T-helper 1 cell treated with Interleukin-12 subunit alpha and Interleukin-12 subunit beta and Interleukin-4 antibody, amounts not matched to agents 30 μg/mL and 1 μg/mL, for 36 hours (primary cell): ENCODE results near the gene JPT2.

Experiments used
- H3K27ac Mint-ChIP-seq: one replicate; pipeline ENCODE4 v1.8.0; 2021; ENCODE audit warnings: mild to moderate bottlenecking, mixed read lengths
- H3K27me3 Mint-ChIP-seq: one replicate; pipeline ENCODE4 v1.8.0; 2021; ENCODE audit warnings: low read depth, mixed read lengths
- H3K36me3 Mint-ChIP-seq: one replicate; pipeline ENCODE4 v1.8.0; 2021; ENCODE audit warnings: low read depth, mixed read lengths
- H3K4me1 Mint-ChIP-seq: one replicate; pipeline ENCODE4 v1.8.0; 2021; ENCODE audit warnings: low read depth, mixed read lengths
- H3K4me3 Mint-ChIP-seq: one replicate; pipeline ENCODE4 v1.8.0; 2021; ENCODE audit warnings: mild to moderate bottlenecking, moderate library complexity, mixed read lengths
- H3K9me3 Mint-ChIP-seq: one replicate; pipeline ENCODE4 v1.8.0; 2021; ENCODE audit warnings: mixed read lengths

The JPT2 gene

DNA sequence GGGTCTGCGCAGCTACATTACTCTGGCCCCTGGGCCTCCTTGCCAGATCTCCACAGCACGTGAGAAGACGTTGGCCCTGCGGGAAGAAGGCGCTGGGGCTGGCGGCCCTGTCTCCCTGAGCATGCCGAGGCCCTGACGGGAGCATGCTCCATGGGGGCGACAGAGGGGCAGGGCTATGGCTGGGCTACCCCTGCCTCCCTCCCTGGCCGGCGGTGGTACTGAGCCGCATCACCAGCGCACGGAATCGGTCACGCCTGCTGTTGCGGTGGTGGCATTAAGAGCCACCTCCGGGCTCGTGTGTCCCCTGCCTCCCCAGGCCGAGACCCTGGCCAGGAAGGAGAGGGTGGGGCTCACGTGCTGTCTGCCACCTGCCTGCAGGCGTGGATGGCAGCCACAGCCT lies 56.0 kb downstream of the JPT2 start:
- H3K4me3 Mint-ChIP-seq: no peak overlapping the region
- H3K4me1 Mint-ChIP-seq: no peaks in the 10 kb centered on the region
- no peaks in the 10 kb centered on the region for H3K27me3 Mint-ChIP-seq
- peaks cover 12% of the 10 kb centered on the region for H3K36me3 Mint-ChIP-seq
- no peaks in the 10 kb centered on the region for H3K9me3 Mint-ChIP-seq
- H3K27ac Mint-ChIP-seq: no peak overlapping the region

DNA sequence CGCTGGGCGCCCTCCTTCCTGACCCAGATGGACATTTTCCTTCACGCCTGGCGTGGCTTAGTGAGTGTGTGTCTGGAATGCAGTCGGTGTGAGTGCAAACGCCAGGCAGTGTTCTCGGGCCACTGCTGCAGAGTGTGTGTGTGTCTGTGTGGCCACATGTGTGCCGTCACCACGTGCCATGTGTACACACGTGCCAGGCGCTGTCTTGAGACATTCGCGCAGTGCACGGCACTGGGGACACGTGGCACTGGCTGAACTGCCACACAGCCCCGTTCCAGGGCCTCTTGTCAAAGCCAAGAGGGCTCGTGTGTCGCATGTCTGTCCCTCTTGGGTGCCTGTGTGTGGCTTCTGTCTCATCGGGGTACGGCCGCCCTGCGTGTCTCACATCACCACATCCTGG lies 56.7 kb downstream of the JPT2 start:
- no peaks in the 10 kb centered on the region for H3K9me3 Mint-ChIP-seq
- no peak overlapping the region for H3K27ac Mint-ChIP-seq
- H3K27me3 Mint-ChIP-seq: no peaks in the 10 kb centered on the region
- no peaks in the 10 kb centered on the region for H3K4me1 Mint-ChIP-seq
- peaks cover 12% of the 10 kb centered on the region for H3K36me3 Mint-ChIP-seq
- no peak overlapping the region for H3K4me3 Mint-ChIP-seq

GRCh38 chr16:1740234-1740633 lies 62.2 kb downstream of the JPT2 start:
- no peak overlapping the region for H3K4me3 Mint-ChIP-seq
- H3K4me1 Mint-ChIP-seq: peaks cover 2% of the 10 kb centered on the region
- H3K27ac Mint-ChIP-seq: no peak overlapping the region
- peaks cover 6% of the 10 kb centered on the region for H3K36me3 Mint-ChIP-seq
- no peaks in the 10 kb centered on the region for H3K9me3 Mint-ChIP-seq
- no peaks in the 10 kb centered on the region for H3K27me3 Mint-ChIP-seq

DNA sequence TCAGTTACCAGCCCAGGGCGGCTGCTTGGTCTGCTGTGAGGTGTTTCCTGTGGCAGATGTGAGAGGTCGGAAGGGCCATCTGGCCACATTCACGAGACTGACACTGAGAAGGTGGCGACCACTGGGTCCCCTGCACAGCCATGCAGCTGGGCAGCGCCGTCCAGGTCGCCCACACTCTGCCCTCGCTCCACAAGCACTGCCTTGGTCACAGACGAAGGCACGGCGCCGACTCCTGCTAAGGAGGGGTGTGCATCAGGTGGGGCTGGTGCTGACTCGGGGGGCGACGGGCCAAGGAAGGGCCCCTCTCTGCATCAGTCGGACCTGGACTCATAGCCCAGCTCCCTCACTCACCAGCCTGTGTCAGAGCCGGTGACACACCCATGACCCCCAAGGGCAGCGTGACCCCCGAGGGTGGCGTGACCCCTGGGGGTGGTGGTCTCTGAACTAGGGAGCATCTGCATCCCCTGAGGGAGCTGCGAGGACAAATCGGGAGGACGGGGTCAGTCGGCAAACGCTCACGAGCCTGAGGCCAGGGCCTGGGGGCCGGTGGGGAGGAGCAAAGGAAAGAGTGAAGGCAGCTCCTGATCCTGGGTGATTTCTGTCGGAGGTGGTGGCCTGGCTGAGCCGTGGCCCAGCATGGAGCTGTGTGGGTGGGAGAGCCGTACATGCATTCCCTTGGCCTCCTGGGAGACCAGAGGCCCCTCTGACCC lies 62.9 kb downstream of the JPT2 start:
- Mint-ChIP-seq H3K27ac (no peak overlapping the region), H3K4me1 (peaks cover 2% of the 10 kb centered on the region), H3K4me3 (no peak overlapping the region), H3K36me3 (peaks cover 6% of the 10 kb centered on the region), H3K27me3 (no peaks in the 10 kb centered on the region), H3K9me3 (no peaks in the 10 kb centered on the region)

DNA sequence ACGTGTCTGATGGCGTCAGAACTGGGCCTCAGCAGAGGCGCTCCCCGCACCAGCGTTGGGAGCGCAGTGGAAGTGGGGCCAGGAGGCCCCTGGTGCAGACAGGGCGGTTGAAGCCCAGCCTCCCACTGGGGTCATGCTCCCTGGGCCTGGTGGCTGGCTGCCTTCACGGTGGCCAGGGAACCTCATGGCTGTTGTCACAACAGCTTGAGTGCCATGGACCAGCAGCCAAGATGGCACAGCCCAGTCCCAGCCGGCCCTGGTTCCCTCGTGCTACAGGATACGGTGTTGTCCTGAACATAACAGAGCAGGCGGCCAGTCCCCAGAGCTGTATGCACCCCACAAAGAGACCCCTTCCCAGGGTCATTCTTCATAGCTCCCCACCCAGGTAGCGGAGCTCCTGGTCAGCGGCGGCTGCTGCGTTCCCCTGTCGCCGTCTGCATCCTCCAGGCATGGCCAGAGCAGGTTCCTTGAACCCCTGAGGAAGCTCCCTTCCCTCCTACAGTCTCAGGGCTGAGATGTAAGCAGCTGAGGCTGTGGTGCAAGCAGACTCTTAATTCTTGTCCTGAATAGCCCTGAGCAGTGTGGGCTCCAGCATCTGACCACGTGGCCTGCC lies 63.6 kb downstream of the JPT2 start:
- Mint-ChIP-seq H3K36me3 (peaks cover 6% of the 10 kb centered on the region), H3K27ac (no peak overlapping the region), H3K4me1 (peaks cover 2% of the 10 kb centered on the region)

DNA sequence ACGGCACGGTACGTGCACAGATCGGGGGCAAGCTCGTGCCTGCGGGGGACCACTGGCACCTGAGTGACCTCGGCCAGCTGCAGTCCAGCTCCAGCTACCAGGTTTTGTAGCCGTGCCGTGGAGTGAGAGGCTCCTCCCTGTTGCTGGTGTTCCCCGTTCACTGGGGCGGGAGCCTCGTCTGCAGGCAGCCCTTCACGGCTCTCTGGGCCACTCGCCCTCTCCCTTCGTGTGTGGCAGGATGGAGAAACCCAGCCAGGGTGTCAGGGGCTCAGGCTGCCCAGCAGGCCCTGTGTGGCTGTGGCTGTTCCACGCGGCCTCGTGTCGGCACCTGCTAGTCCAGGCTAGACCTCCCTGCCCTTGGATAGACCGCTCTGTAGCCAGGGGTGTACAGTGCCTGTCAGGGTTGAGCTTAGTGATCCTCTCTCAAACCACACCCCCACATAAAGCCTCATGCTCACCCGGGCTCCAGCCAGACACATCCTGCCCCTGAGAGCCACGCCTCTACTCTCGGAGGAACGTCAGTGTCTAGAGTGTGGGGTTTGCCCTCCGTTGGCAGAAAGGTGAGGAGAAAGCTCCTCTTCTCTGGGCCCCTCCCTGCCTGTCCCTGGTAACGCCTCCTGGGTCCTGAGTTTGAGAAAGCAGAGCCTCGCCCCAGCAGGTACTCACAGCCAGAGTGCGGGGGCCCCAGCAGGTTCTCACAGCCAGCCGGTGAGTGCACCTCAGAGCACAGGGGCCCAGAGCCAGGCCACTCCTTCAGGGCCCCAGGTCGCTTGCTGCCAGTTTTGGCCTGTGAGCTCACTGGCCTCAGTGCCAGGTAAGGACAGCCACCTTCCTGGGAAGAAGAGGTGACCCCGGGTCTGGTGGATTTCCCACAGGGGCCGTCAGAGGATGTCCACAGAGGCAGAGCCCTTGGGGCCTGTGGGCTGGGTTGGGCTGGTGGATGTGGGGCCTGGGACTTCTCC lies 65.6 kb downstream of the JPT2 start:
- Mint-ChIP-seq H3K27me3 (no peaks in the 10 kb centered on the region), H3K9me3 (no peaks in the 10 kb centered on the region), H3K27ac (no peak overlapping the region), H3K4me1 (peaks cover 2% of the 10 kb centered on the region), H3K36me3 (peaks cover 6% of the 10 kb centered on the region), H3K4me3 (no peak overlapping the region)

More for the DNA sequence above, 63.6 kb downstream of the JPT2 start:
- Mint-ChIP-seq H3K4me3 (no peak overlapping the region), H3K27me3 (no peaks in the 10 kb centered on the region), H3K9me3 (no peaks in the 10 kb centered on the region)

- peak overlapping the region; percentile 45 for H3K27ac Mint-ChIP-seq
- no peaks in the 10 kb centered on the region for H3K27me3 Mint-ChIP-seq
- no peaks in the 10 kb centered on the region for H3K9me3 Mint-ChIP-seq
- no peak overlapping the region for H3K4me3 Mint-ChIP-seq
- H3K4me1 Mint-ChIP-seq: peaks cover 2% of the 10 kb centered on the region
- H3K36me3 Mint-ChIP-seq: peaks cover 6% of the 10 kb centered on the region
Measured at GRCh38 chr16:1744338-1744840, 66.3 kb downstream of the JPT2 start.

DNA sequence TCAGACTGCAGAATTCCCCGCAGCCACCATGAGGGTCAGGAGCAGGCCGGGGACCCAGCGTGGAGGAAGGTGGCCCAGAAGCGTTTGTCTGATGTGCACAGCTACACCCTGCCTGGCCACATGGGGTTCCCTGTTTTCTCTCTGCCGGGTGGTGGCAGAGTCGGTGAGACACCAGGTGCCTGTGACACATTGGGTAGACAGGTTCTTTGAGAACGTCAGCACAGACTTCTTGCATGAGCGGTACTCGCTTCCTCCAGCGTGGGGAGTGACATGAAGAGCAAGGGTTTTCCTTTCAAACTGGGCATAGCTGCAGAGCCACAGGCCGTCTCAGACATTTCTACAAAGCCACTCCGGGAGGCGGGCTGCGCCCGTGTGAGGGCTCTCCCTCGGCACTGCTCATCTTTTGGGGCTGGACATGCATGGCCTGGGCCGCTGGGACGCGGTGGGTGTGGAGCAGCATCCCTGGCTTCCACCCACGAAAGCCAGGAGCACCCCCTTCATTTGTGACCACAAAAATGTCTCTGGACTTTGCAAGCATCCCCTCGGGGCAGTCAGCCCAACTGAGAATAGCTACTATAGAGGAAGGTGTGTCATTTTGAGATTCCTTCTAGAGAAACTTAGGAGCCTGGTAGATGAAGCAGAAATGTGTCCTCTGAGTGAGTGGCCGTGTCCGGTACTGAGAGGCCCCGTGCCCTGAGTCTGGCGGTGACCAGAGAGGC lies 67.3 kb downstream of the JPT2 start:
- peaks cover 2% of the 10 kb centered on the region for H3K4me1 Mint-ChIP-seq
- H3K4me3 Mint-ChIP-seq: no peak overlapping the region
- no peaks in the 10 kb centered on the region for H3K27me3 Mint-ChIP-seq
- no peak overlapping the region for H3K27ac Mint-ChIP-seq
- peaks cover 6% of the 10 kb centered on the region for H3K36me3 Mint-ChIP-seq
- H3K9me3 Mint-ChIP-seq: no peaks in the 10 kb centered on the region

DNA sequence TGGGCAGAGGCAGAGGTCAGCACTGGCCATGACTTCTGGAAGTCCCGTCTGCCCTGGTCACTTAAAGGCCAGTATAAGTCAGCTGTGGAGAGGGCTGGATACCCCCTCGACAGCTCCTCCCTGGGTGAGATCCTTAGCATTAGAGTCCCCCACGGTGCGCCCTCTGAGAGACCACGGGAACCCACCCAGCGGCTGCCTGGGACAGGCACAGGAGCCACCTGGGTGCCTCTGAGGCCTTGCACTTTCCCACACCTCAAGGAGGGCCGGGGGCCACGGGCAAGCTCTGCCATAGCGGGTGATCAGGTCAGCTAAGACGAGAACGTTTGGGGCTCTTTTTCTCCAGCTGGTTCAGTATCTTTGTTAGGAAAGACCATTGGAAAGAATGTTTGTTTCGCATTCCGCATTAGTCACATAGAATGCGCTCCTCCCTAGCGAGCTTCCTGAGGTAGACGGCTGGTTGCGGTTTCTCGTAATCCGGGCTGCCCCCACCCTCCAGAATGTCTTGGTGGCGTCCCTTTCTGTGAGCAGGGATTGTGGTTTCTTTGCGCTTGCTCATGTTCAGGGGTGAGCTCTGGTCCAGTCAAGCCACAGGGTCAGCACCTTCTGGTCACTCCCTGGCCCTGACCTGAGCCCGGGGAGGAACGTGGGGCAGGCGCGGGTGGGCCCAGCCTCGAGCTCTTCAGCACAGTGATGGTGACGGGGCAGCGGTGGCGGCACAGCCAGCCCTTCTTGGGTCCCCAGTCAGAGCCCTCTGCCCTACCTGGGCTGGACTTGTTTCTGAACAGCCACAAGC lies 68.0 kb downstream of the JPT2 start:
- H3K27me3 Mint-ChIP-seq: no peaks in the 10 kb centered on the region
- no peak overlapping the region for H3K4me3 Mint-ChIP-seq
- H3K4me1 Mint-ChIP-seq: peaks cover 2% of the 10 kb centered on the region
- no peaks in the 10 kb centered on the region for H3K9me3 Mint-ChIP-seq
- H3K36me3 Mint-ChIP-seq: peaks cover 4% of the 10 kb centered on the region
- no peak overlapping the region for H3K27ac Mint-ChIP-seq

- Mint-ChIP-seq H3K4me3 (no peak overlapping the region), H3K36me3 (peaks cover 4% of the 10 kb centered on the region), H3K9me3 (no peaks in the 10 kb centered on the region), H3K27ac (no peak overlapping the region), H3K27me3 (no peaks in the 10 kb centered on the region), H3K4me1 (peaks cover 2% of the 10 kb centered on the region)
Measured at GRCh38 chr16:1746693-1747195, 68.7 kb downstream of the JPT2 start.

- H3K4me1 Mint-ChIP-seq: peaks cover 2% of the 10 kb centered on the region
Measured at GRCh38 chr16:1747934-1748333, 69.9 kb downstream of the JPT2 start.

GRCh38 chr16:1749152-1750117 lies 71.4 kb downstream of the JPT2 start:
- Mint-ChIP-seq H3K4me3 (no peak overlapping the region), H3K27me3 (no peaks in the 10 kb centered on the region), H3K4me1 (no peaks in the 10 kb centered on the region), H3K27ac (no peak overlapping the region), H3K9me3 (no peaks in the 10 kb centered on the region), H3K36me3 (peaks cover 2% of the 10 kb centered on the region)

More at GRCh38 chr16:1747934-1748333, 69.9 kb downstream of the JPT2 start:
- peaks cover 4% of the 10 kb centered on the region for H3K36me3 Mint-ChIP-seq
- H3K27me3 Mint-ChIP-seq: no peaks in the 10 kb centered on the region
- H3K27ac Mint-ChIP-seq: no peak overlapping the region
- no peak overlapping the region for H3K4me3 Mint-ChIP-seq
- no peaks in the 10 kb centered on the region for H3K9me3 Mint-ChIP-seq
